Right renal cortex interstitium (tissue), 3 donors: Measurements from ENCODE around the gene TPM3. TPM values are rescaled to one million over a fixed set of nuclear protein-coding genes. Genes with fewer than 3 reads are reported as not detected.

Experiments
- DNase-seq, 3 donors: peaks; one replicate each; pipeline ENCODE4 v3.0.0-alpha.2; 2013; ENCODE audit warnings: low read depth in 3 of 3, low spot score in 2 of 3
- polyA plus RNA-seq, 3 donors: library from polyadenylated mRNA; unstranded; fragments of 120-200 nt; gene quantifications; one replicate each; pipeline ENCODE4 v1.2.1, GENCODE V29; 2013; ENCODE audit not compliant: insufficient read length in 3 of 3

The TPM3 gene
- polyA plus RNA-seq, 3 donors, result 270 to 291 (median 275) TPM

- DNase-seq, result no peak
Measured at GRCh38 chr1:154117642-154118041, 74.3 kb downstream of the TPM3 start.

DNA sequence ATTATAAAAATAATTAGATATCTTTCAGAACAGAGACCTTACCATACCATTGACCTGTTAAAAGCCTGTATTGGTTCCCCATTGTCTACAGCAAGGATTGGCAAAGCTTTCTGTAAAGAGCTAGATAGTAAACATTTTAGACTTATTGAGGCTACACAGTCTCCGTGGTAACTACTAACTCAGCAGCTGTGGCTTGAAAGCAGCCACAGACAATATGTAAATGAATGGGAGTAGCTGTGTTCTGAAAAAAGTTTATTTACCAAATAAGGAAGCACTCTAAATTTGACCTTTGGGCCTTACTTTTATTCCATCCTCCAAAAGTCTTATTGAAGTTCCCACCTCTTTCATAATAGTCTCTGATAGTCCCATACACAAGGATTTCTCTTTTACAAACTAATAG, 76.7 kb downstream of the TPM3 start:
- no peak for DNase-seq

Other genes with a start within 250 kb of the TPM3 start
- 10 to 100 TPM; 24.5 to 27.2 (median 25.2) TPM for gene DENND4B, start 245.4 kb downstream of the TPM3 start, polyA plus RNA-seq
- gene CRTC2, start 233.5 kb downstream of the TPM3 start, polyA plus RNA-seq, result 10 to 100 TPM; 33.9 to 35.2 (median 34.1) TPM
- 10 to 100 TPM; 82.7 to 89.8 (median 89.2) TPM for gene SLC39A1, start 228.6 kb downstream of the TPM3 start, polyA plus RNA-seq
- gene CREB3L4, start 224.2 kb downstream of the TPM3 start, polyA plus RNA-seq, result 10 to 100 TPM; 31.9 to 37.9 (median 32.3) TPM
- gene JTB, start 214.4 kb downstream of the TPM3 start, polyA plus RNA-seq, result 100 to 1,000 TPM; 102 to 114 (median 114) TPM
- gene RAB13, start 205.8 kb downstream of the TPM3 start, polyA plus RNA-seq, result 100 to 1,000 TPM; 178 to 193 (median 182) TPM
- gene RPS27, start 201.3 kb downstream of the TPM3 start, polyA plus RNA-seq, result 1,000 to 10,000 TPM; 3,554 to 3,620 (median 3,570) TPM
- gene NUP210L, start 37.0 kb downstream of the TPM3 start, polyA plus RNA-seq, result under 1 TPM; 0.03 to 0.04 (median 0.04) TPM
- not detected for gene CFAP141, start 14.2 kb upstream of the TPM3 start, polyA plus RNA-seq
- gene UBAP2L, start 28.9 kb upstream of the TPM3 start, polyA plus RNA-seq, result 100 to 1,000 TPM; 164 to 178 (median 166) TPM
- gene HAX1, start 80.5 kb upstream of the TPM3 start, polyA plus RNA-seq, result 10 to 100 TPM; 81.7 to 83.6 (median 82.4) TPM
- under 1 TPM in 2 of 3 donors, not detected in 1; 0.07 to 0.18 TPM for gene AQP10, start 129.0 kb upstream of the TPM3 start, polyA plus RNA-seq
- 10 to 100 TPM; 24.5 to 26.1 (median 24.6) TPM for gene ATP8B2, start 133.4 kb upstream of the TPM3 start, polyA plus RNA-seq
- gene IL6R, start 213.2 kb upstream of the TPM3 start, polyA plus RNA-seq, result 1 to 10 TPM; 6.0 to 7.1 (median 6.2) TPM